Cardiac muscle cell (in vitro differentiated cells and primary cell): ENCODE measurements around the gene MAST4. TPM values are rescaled to one million over a fixed set of nuclear protein-coding genes. Genes with fewer than 3 reads are reported as not detected.

Experiments used
- DNase-seq, 2 donors: peaks; one replicate each; pipeline versions ENCODE4 v3.0.0 to v3.0.0-alpha.2; 2010 to 2017; ENCODE audit warnings: low read depth in 1 of 2, low spot score in 1 of 2
- H3K27ac ChIP-seq: fragments of 200-600 bp; sonication (generic); 2 replicates; pipeline ENCODE4 v1.5.1; 2016
- H3K27me3 ChIP-seq: fragments of 200-600 bp; sonication (generic); 2 replicates; pipeline ENCODE4 v1.6.0; 2016; ENCODE audit warnings: control low read depth
- H3K36me3 ChIP-seq: fragments of 200-600 bp; sonication (generic); 2 replicates; pipeline ENCODE4 v1.5.1; 2016; ENCODE audit warnings: control low read depth
- H3K4me1 ChIP-seq: fragments of 200-600 bp; sonication (generic); 2 replicates; pipeline ENCODE4 v1.8.1; 2017; ENCODE audit warnings: low read depth, mild to moderate bottlenecking, mixed run types
- H3K4me3 ChIP-seq: fragments of 200-600 bp; sonication (generic); 2 replicates; pipeline ENCODE4 v1.5.1; 2016; ENCODE audit warnings: mild to moderate bottlenecking
- H3K9me3 ChIP-seq: fragments of 200-600 bp; sonication (generic); 2 replicates; pipeline ENCODE4 v1.5.1; 2017; ENCODE audit warnings: low read depth, mild to moderate bottlenecking, control low read depth
- polyA plus RNA-seq: library from polyadenylated mRNA; unstranded; fragments of >200 nt; fragmentation: Nextera tagmentation; extraction: Ambion mirVana; gene quantifications from 2 replicates; pipeline ENCODE4 v1.2.1, GENCODE V29; 2016
- total RNA-seq: library from RNA; depleted of rRNA; stranded (reverse); fragments of >200 nt; gene quantifications from 2 replicates; pipeline ENCODE4 v1.2.3, GENCODE V29; 2016
- TF ChIP-seq, protein P1 (sequence below): IDR thresholded peaks from 2 replicates; pipeline ENCODE4 v1.5.1; 2012; ENCODE audit warnings: low read depth, mild to moderate bottlenecking, low read length

Gene MAST4
- total and polyA plus RNA-seq, 2 experiments from 2014 or later = 33.1 to 58.0 TPM

GRCh38 chr5:67058998-67059743 is 463.0 kb downstream of the MAST4 start:
- peak in 1 of 2 donors; percentile 85 for DNase-seq

DNA sequence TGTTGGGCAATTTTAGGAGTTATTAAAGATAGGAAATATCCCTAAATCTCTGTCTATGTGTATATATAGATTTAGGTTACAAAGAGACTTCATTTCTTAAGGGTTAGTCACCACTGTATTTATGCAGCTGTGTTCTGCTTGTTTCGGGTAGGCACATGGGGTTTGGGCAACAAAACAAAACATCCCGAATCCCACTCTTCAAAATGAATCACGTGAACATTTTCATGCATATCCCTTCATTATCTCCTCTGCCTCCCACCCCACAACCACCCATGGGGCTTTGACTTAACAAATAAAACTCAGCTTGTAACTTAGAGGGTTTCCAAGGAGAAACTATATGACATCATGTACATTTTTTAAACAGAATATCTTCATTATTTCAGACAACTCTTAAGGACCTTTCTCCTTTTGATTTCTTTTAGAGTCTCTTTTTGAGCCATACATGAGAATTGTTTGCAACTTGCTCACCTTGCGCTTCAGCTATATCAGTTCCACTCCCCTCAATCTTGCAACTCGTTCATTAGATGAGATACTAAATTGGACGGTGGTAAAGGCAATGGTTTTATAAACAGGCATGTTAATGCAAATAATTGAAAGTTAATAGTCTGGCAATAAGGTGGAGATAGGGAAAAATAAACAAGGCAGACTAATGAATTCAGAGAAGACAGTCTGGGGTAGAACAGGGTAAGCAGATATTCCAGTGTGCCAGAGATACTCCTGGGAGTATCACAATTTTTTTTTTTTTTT is 463.7 kb downstream of the MAST4 start:
- peak overlapping the region; percentile 84 for H3K27ac ChIP-seq
- TF ChIP-seq, protein P1, sequence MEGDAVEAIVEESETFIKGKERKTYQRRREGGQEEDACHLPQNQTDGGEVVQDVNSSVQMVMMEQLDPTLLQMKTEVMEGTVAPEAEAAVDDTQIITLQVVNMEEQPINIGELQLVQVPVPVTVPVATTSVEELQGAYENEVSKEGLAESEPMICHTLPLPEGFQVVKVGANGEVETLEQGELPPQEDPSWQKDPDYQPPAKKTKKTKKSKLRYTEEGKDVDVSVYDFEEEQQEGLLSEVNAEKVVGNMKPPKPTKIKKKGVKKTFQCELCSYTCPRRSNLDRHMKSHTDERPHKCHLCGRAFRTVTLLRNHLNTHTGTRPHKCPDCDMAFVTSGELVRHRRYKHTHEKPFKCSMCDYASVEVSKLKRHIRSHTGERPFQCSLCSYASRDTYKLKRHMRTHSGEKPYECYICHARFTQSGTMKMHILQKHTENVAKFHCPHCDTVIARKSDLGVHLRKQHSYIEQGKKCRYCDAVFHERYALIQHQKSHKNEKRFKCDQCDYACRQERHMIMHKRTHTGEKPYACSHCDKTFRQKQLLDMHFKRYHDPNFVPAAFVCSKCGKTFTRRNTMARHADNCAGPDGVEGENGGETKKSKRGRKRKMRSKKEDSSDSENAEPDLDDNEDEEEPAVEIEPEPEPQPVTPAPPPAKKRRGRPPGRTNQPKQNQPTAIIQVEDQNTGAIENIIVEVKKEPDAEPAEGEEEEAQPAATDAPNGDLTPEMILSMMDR = no peak
- DNase-seq = peak in 1 of 2 donors; percentile 74

More at GRCh38 chr5:67058998-67059743, 463.0 kb downstream of the MAST4 start:
- Histone ChIP-seq H3K36me3 (no peaks in the 10 kb centered on the region), H3K4me1 (peaks cover 39% of the 10 kb centered on the region), H3K27ac (peak overlapping the region; percentile 84), H3K9me3 (no peaks in the 10 kb centered on the region), H3K4me3 (peak overlapping the region; percentile 1), H3K27me3 (no peaks in the 10 kb centered on the region)
- TF ChIP-seq, protein P1 = peak; percentile 2

DNA sequence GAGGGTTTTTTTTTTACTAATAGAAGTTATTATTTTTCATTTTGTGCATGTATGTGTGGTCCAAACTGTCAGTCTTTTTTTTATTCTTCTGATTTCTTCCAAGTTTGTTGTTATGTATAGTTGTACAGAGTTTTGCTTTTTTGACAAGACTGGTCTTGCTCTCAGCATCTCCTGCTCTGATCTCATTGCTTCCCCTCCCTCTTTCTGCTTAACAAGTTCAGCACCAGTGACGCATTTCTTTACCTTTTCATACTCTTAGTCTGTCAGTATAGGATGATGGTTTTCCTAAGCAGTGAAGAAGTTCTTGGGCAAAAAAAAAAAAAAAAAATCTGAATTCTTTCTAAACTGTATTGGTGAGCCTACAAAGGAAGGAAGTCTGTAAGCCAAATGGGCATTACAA is 465.3 kb downstream of the MAST4 start:
- TF ChIP-seq, protein P1 = no peak
- no peak overlapping the region for H3K27ac ChIP-seq
- peaks cover 58% of the 10 kb centered on the region for H3K4me1 ChIP-seq
- H3K27me3 ChIP-seq = no peaks in the 10 kb centered on the region
- no peak overlapping the region for H3K4me3 ChIP-seq
- no peak for DNase-seq
- H3K9me3 ChIP-seq = no peaks in the 10 kb centered on the region
- H3K36me3 ChIP-seq = no peaks in the 10 kb centered on the region

More for the DNA sequence above, 463.7 kb downstream of the MAST4 start:
- Histone ChIP-seq H3K4me3 (peak overlapping the region; percentile 1), H3K27me3 (no peaks in the 10 kb centered on the region), H3K9me3 (no peaks in the 10 kb centered on the region), H3K4me1 (peaks cover 44% of the 10 kb centered on the region), H3K36me3 (no peaks in the 10 kb centered on the region)

DNA sequence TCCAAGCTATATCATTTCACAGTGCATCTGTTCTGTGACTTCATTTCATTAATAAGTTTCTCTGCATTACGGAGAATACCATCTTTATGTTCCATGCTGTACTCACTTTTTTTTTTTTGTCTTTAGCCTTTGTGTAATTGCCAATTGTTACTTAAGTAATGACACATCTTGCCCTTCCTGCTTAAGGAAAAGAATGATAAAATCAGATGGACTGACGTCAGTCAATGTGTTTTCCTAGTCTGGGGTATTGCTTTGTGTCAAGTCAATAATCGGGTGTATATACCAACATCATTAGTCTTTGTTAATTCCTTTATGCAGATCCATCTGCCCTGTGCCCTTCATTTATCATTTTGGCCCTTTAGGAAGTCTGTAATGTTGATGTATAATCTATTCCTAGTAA is 466.9 kb downstream of the MAST4 start:
- H3K4me1 ChIP-seq = peaks cover 53% of the 10 kb centered on the region
- no peaks in the 10 kb centered on the region for H3K9me3 ChIP-seq
- DNase-seq = peak in 1 of 2 donors; percentile 44
- H3K4me3 ChIP-seq = no peak overlapping the region
- TF ChIP-seq, protein P1 = no peak
- H3K27ac ChIP-seq = no peak overlapping the region
- no peaks in the 10 kb centered on the region for H3K36me3 ChIP-seq
- H3K27me3 ChIP-seq = no peaks in the 10 kb centered on the region

- no peak overlapping the region for H3K27ac ChIP-seq
- peaks cover 45% of the 10 kb centered on the region for H3K4me1 ChIP-seq
- no peaks in the 10 kb centered on the region for H3K9me3 ChIP-seq
- DNase-seq = peak in 1 of 2 donors; percentile 58
- no peaks in the 10 kb centered on the region for H3K27me3 ChIP-seq
- no peak overlapping the region for H3K4me3 ChIP-seq
- no peaks in the 10 kb centered on the region for H3K36me3 ChIP-seq
- TF ChIP-seq, protein P1 = no peak
Observed at GRCh38 chr5:67063791-67064190, 467.6 kb downstream of the MAST4 start.
